GM12875 (cell line): ENCODE results near the gene HPS1.

Source experiments
- H3K4me3 ChIP-seq: one replicate; pipeline ENCODE4 v1.5.1; 2011; ENCODE audit warnings: low read depth, low read length, control low read depth
- CTCF ChIP-seq: IDR thresholded peaks from 2 replicates; pipeline ENCODE4 v1.5.1; 2011; ENCODE audit warnings: low read depth, mild to moderate bottlenecking, control low read depth, inconsistent platforms, low read length, moderate library complexity, borderline replicate concordance; ENCODE audit not compliant: insufficient read depth

Gene HPS1

GRCh38 chr10:98411768-98412167 lies 35.0 kb downstream of the HPS1 start:
- no peak for TF ChIP-seq CTCF
- H3K4me3 ChIP-seq = no peak overlapping the region

GRCh38 chr10:98411166-98411565 lies 35.6 kb downstream of the HPS1 start:
- TF ChIP-seq CTCF = no peak

DNA sequence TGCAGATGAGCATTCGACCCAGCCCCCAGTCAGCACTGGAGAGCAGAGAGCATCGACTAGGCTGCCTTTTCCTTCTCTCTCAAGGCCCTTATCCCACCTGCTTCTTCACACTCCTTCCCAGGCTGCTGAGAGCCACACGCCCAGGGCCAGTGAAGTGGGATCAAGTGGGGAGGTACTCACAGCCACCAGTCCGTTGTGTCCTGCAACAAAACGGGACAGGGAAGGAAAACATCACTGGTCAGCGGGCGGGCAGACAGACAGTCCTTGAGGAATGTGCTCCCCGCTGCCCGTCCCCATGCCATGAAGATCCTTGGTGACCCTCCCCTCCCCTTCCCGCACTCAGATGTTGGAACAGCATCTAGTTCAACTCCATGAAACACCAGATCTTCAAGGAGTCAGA lies 36.0 kb downstream of the HPS1 start:
- H3K4me3 ChIP-seq = no peak overlapping the region
- no peak for TF ChIP-seq CTCF

More at GRCh38 chr10:98411166-98411565, 35.6 kb downstream of the HPS1 start:
- no peak overlapping the region for H3K4me3 ChIP-seq

DNA sequence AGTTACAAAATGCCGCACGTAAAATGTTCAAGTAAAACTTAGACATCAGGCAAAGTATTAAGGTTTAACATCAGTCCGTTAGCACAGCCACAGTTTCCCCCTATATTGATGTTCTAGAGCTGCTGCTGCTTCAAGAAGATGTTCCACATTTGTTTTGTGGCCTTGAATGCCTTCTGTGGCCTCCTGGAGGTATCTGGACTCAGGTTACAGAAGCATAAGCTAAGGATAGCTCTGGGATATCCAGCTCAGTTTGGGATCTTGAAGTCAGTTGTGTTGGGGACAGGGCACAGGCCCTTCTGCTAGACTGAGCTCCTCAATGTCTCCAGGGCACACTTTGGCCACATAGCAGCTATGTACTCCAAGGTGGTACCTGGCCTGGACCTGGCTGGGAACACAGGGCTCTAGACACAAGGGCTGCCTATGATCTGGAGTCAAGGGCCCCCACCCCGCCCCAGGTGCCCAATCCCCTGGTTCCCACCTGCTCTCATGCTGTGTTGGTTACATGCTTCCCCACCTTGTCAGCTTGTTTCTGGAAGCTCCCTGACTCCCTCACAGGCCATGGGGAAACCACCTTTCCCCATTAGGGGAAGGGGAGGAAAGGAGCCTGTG lies 36.5 kb downstream of the HPS1 start:
- H3K4me3 ChIP-seq = no peak overlapping the region
- no peak for TF ChIP-seq CTCF

- no peak for TF ChIP-seq CTCF
- H3K4me3 ChIP-seq = no peak overlapping the region
Observed at GRCh38 chr10:98408799-98409198, 37.9 kb downstream of the HPS1 start.

DNA sequence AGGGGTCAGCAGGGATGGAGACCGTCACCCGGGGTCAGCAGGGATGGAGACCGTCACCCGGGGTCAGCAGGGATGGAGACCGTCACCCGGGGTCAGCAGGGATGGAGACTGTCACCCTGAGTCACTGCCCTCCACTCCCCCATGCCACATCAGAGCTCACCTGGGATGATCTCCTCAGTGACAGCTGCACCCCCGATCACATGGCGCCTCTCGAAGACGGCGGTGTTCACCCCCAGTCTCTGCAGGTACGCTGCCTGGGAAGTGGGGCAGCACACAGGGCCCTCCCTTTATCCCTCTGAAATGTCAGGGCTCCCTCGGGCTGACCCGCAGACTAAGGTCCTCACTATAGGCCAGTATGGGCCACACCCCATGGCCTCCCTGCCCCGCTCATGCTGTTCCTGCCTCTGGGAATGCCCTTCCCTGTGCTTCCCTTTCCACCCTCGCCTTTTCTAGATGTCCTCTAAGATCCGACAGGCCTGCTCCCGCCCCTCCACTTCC lies 38.9 kb downstream of the HPS1 start:
- no peak for TF ChIP-seq CTCF

DNA sequence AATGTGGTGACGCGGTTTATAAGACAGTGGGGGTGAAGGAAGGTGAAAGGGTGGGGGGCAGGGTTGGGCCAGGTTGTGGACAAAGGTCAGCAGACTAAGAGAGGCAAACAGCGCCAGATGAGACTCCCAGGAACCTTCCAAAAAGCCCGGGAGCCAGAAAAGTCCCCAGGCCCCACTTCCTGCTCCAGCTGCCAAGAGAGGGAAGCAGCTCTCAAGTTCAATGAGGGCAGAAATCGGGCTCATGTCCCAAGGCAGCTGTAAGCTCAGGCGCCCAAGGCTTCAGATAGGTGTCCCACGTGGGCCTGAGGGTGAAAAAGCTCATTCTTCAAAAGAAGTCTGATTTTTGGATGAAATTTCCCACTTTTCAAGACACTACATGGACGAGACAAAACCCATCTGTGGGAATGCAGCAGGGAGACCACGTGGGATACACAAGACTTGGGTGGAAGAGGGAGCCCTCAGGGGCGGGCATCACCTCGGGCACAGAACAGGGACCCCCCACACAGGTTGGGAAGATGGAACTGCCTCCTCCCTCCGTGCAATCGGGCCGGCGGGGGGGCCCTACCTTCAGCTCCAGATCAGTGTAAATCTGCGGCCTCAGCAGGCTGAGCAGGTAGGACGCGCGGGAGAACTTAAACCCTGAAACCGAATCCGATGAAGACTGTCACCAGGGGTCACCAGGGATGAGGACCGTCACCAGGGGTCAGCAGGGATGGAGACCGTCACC lies 39.6 kb downstream of the HPS1 start:
- no peak overlapping the region for H3K4me3 ChIP-seq
- no peak for TF ChIP-seq CTCF

More for the DNA sequence above, 38.9 kb downstream of the HPS1 start:
- no peak overlapping the region for H3K4me3 ChIP-seq
